Neutrophil (primary cell): ENCODE measurements around the gene ZNF407.

Source experiments
- H3K27ac ChIP-seq: fragments of 200-600 bp; sonication (generic); 2 replicates; pipeline ENCODE4 v1.5.1; 2016; ENCODE audit warnings: mild to moderate bottlenecking, moderate library complexity
- H3K27me3 ChIP-seq: fragments of 200-600 bp; sonication (generic); 2 replicates; pipeline ENCODE4 v1.6.0; 2016; ENCODE audit warnings: mild to moderate bottlenecking
- H3K36me3 ChIP-seq: fragments of 200-600 bp; sonication (generic); 2 replicates; pipeline ENCODE4 v1.5.1; 2017
- H3K4me1 ChIP-seq, 2 experiments: fragments of 200-600 bp in 1 of 2; sonication (generic) in 1 of 2; 1 replicate in 1 of 2; 2 replicates in 1 of 2; pipeline versions ENCODE4 v1.5.1 to v1.6.1; 2013 to 2016; ENCODE audit warnings: low read depth in 1 of 2, low read length in 1 of 2, mild to moderate bottlenecking in 1 of 2, moderate library complexity in 1 of 2; ENCODE audit not compliant: control insufficient read depth in 1 of 2, insufficient read depth in 1 of 2
- H3K4me3 ChIP-seq, 2 experiments: fragments of 200-600 bp in 1 of 2; sonication (generic) in 1 of 2; 1 replicate in 1 of 2; 2 replicates in 1 of 2; pipeline ENCODE4 v1.5.1; 2013 to 2016; ENCODE audit warnings: low read depth in 1 of 2, low read length in 1 of 2, mild to moderate bottlenecking in 1 of 2, moderate library complexity in 1 of 2
- H3K9me3 ChIP-seq: fragments of 200-600 bp; sonication (generic); 2 replicates; pipeline ENCODE4 v1.5.1; 2016
- TF ChIP-seq, protein P1 (sequence below): fragments of 200-600 bp; sonication (generic); IDR thresholded peaks from 2 replicates; pipeline ENCODE4 v1.5.1; 2016; ENCODE audit warnings: antibody characterized with exemption

Gene ZNF407

DNA sequence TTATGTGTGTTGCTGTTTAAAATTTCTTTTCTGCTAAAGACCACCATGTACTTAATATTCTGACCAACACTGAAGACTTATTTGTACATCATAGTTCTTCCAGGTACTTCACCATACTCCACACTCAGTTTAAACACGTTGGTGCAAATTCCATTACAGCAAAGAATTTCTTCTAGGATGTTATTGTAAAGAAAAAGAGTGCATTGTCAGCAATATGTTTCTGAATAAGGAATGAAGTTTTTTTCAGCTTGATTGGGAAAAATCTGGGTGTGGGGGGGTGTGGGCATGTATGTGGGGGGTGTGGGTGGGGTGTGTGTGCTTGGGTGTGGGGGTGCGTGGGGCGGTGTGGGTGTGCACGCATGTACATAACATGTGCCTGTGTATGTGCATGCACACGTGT is 447.1 kb downstream of the ZNF407 start:
- H3K9me3 ChIP-seq = no peaks in the 10 kb centered on the region
- no peaks in the 10 kb centered on the region for H3K4me1 ChIP-seq
- H3K36me3 ChIP-seq = no peaks in the 10 kb centered on the region
- H3K4me3 ChIP-seq = no peak overlapping the region
- H3K27ac ChIP-seq = no peak overlapping the region
- TF ChIP-seq, protein P1, sequence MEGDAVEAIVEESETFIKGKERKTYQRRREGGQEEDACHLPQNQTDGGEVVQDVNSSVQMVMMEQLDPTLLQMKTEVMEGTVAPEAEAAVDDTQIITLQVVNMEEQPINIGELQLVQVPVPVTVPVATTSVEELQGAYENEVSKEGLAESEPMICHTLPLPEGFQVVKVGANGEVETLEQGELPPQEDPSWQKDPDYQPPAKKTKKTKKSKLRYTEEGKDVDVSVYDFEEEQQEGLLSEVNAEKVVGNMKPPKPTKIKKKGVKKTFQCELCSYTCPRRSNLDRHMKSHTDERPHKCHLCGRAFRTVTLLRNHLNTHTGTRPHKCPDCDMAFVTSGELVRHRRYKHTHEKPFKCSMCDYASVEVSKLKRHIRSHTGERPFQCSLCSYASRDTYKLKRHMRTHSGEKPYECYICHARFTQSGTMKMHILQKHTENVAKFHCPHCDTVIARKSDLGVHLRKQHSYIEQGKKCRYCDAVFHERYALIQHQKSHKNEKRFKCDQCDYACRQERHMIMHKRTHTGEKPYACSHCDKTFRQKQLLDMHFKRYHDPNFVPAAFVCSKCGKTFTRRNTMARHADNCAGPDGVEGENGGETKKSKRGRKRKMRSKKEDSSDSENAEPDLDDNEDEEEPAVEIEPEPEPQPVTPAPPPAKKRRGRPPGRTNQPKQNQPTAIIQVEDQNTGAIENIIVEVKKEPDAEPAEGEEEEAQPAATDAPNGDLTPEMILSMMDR = no peak
- no peaks in the 10 kb centered on the region for H3K27me3 ChIP-seq

GRCh38 chr18:75045272-75045671 is 447.6 kb downstream of the ZNF407 start:
- H3K36me3 ChIP-seq = no peaks in the 10 kb centered on the region
- H3K4me3 ChIP-seq = no peak overlapping the region
- no peaks in the 10 kb centered on the region for H3K9me3 ChIP-seq
- TF ChIP-seq, protein P1 = no peak
- H3K27me3 ChIP-seq = no peaks in the 10 kb centered on the region
- H3K4me1 ChIP-seq = no peaks in the 10 kb centered on the region
- no peak overlapping the region for H3K27ac ChIP-seq

DNA sequence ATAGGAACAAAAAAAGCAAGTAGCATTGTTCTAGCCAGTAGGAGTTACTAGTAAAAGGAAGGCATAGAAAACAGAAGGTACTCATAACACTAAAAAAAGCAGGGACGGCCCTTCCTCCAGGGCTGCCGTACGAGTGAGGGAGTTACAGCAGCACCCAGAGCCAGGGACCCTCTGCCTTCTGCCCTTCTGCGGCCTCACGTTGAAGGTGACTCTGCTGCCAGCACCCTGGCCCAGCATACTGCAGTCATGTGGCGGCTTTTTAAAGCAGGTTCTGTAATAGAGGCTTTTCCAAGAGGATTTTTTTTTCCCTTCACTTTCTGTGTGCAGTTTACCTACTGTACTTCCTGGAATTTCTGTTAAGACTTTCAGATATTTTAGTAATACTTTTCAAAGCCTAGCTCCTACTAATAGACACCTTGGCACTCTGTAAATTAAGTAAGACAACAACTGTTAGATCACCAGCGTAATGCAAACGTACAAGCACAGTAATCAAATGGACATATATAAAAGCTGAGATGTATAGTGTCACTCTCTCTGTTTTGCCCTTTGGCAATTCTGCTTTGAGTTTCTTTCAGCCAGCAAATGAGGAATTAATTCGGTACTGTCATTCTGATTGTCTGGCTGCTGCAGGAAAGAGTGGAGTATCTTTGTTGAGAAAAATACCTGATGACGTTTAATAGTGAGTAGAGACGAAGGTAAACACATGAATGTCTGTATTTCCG is 449.7 kb downstream of the ZNF407 start:
- H3K9me3 ChIP-seq = no peaks in the 10 kb centered on the region
- H3K4me3 ChIP-seq = no peak overlapping the region
- H3K27me3 ChIP-seq = no peaks in the 10 kb centered on the region
- H3K4me1 ChIP-seq = no peaks in the 10 kb centered on the region
- no peaks in the 10 kb centered on the region for H3K36me3 ChIP-seq
- TF ChIP-seq, protein P1 = no peak
- no peak overlapping the region for H3K27ac ChIP-seq

DNA sequence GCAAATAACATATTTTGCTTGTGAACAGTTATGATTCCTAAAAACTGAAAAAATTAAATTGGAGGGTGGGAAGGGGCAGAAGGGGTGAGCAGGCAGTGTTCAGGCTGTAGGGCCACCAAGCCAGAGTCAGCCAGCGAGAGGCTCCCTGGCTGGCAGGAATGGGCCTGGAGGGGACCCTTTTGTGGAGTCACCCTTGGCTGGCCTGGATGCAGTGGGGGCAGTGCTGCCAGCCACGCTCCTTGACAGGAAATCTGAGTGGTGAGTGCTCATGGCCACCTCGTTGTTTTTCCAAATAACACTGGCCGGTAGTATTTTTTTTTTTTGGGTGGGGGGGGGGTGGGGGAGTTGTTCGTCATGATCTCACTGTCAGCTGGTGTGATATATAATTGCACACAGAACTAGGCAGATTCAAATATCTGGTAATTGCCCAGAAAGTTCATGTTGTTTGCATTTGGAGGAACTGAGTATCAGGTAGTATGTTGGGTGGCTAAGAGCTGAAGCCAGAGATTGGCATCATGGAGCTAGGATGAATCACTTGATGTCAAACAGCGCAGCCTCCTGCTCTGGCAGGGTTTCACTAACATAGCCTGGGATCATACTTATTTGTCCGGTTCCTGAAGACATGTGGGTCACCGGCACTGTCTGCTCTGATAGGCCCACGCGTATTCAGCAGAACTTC is 451.2 kb downstream of the ZNF407 start:
- Histone ChIP-seq H3K4me3 (no peak overlapping the region), H3K27ac (no peak overlapping the region), H3K27me3 (no peaks in the 10 kb centered on the region), H3K9me3 (no peaks in the 10 kb centered on the region), H3K36me3 (no peaks in the 10 kb centered on the region), H3K4me1 (no peaks in the 10 kb centered on the region)
- TF ChIP-seq, protein P1 = no peak

DNA sequence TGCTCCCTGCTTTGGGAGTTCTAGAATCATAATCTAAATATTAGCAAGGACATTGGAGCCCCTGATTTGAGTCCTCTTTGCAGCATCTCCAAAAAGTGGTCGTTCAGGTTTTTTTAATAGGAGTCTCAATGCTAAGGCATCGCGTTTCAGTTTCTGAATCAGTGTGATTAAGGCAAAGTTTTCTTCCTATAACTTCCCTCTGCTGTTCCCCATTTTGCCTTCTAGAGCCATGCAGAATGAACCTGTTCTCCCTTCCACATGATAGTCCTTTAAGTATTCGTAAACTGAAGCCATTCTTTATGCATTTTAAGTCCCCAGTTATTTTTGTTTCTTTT is 451.8 kb downstream of the ZNF407 start:
- Histone ChIP-seq H3K4me1 (no peaks in the 10 kb centered on the region), H3K4me3 (no peak overlapping the region), H3K36me3 (no peaks in the 10 kb centered on the region), H3K27ac (no peak overlapping the region), H3K9me3 (no peaks in the 10 kb centered on the region), H3K27me3 (no peaks in the 10 kb centered on the region)
- TF ChIP-seq, protein P1 = no peak
